Measurements from ENCODE around the gene TBCA. TPM values are rescaled to one million over a fixed set of nuclear protein-coding genes. Genes with fewer than 3 reads are reported as not detected.

Gene TBCA
- total and polyA plus RNA-seq, 2 of the 13 experiments (the other 11 are each of a cell fraction or from before 2014, with no cell fraction given): 93.8 to 309 TPM

DNA sequence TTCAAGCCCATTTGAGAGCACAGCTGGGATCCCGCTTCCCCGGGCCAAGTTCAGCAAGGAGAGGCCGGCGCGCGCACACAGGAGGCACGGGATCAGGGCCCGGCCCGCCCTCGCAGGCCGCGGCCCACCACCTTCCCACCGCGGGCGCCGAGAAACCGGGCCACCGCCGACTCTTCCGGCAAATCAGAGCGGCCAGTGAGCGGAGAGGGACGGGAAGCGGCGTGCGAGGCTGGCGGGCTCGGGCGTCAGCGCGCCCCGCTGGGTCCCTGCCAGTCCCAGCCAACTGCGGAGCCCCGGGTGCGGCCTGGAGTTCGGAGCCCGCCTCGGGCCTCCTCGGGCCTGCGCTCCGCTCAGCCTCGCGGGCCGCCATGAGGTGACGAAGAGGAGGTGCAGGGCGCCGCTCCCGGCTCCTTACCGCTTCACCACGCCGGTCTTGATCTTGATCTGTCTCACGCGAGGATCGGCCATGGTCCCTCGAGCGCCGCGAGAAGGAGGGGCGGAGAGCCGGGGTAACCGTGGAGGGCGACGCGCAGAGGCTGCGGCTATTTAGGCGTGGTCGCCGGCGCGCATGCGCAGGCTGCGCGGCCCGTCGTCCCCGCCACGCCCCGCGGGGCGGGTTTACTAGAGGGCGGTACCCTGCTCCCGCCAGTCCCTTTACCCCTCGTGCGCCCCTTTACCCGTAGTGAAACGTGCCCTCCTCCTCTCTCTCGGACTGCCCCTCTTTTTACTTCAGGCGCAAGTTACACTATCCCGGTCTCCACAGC, at the start of gene TBCA (continued):
- TF ChIP-seq FOXK2 (IDR thresholded peaks at IDR 0.05): no peak
- TF ChIP-seq ZNF839 (CRISPR knock-in tag; IDR thresholded peaks at IDR 0.05; ENCODE audit: borderline replicate concordance): no peak
- no peak for TF ChIP-seq GPN1 (CRISPR knock-in tag; IDR thresholded peaks at IDR 0.05; ENCODE audit: borderline replicate concordance)
- TF ChIP-seq, protein P1, sequence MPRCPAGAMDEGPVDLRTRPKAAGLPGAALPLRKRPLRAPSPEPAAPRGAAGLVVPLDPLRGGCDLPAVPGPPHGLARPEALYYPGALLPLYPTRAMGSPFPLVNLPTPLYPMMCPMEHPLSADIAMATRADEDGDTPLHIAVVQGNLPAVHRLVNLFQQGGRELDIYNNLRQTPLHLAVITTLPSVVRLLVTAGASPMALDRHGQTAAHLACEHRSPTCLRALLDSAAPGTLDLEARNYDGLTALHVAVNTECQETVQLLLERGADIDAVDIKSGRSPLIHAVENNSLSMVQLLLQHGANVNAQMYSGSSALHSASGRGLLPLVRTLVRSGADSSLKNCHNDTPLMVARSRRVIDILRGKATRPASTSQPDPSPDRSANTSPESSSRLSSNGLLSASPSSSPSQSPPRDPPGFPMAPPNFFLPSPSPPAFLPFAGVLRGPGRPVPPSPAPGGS (CRISPR knock-in tag; IDR thresholded peaks at IDR 0.05): peak; percentile 89; the same call in 1 of the 2 replicates
- TF ChIP-seq, protein P2, sequence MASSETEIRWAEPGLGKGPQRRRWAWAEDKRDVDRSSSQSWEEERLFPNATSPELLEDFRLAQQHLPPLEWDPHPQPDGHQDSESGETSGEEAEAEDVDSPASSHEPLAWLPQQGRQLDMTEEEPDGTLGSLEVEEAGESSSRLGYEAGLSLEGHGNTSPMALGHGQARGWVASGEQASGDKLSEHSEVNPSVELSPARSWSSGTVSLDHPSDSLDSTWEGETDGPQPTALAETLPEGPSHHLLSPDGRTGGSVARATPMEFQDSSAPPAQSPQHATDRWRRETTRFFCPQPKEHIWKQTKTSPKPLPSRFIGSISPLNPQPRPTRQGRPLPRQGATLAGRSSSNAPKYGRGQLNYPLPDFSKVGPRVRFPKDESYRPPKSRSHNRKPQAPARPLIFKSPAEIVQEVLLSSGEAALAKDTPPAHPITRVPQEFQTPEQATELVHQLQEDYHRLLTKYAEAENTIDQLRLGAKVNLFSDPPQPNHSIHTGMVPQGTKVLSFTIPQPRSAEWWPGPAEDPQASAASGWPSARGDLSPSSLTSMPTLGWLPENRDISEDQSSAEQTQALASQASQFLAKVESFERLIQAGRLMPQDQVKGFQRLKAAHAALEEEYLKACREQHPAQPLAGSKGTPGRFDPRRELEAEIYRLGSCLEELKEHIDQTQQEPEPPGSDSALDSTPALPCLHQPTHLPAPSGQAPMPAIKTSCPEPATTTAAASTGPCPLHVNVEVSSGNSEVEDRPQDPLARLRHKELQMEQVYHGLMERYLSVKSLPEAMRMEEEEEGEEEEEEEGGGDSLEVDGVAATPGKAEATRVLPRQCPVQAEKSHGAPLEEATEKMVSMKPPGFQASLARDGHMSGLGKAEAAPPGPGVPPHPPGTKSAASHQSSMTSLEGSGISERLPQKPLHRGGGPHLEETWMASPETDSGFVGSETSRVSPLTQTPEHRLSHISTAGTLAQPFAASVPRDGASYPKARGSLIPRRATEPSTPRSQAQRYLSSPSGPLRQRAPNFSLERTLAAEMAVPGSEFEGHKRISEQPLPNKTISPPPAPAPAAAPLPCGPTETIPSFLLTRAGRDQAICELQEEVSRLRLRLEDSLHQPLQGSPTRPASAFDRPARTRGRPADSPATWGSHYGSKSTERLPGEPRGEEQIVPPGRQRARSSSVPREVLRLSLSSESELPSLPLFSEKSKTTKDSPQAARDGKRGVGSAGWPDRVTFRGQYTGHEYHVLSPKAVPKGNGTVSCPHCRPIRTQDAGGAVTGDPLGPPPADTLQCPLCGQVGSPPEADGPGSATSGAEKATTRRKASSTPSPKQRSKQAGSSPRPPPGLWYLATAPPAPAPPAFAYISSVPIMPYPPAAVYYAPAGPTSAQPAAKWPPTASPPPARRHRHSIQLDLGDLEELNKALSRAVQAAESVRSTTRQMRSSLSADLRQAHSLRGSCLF (CRISPR knock-in tag; IDR thresholded peaks at IDR 0.05; ENCODE audit: borderline replicate concordance): no peak; the same call in 1 of the 2 replicates
- TF ChIP-seq, protein P3, sequence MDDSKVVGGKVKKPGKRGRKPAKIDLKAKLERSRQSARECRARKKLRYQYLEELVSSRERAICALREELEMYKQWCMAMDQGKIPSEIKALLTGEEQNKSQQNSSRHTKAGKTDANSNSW (CRISPR knock-in tag; IDR thresholded peaks at IDR 0.05; ENCODE audit: borderline replicate concordance): 0 out of 2 replicates have a peak, but pooled peaks have one; percentile 67
- TF ChIP-seq ZKSCAN1 (IDR thresholded peaks at IDR 0.05; ENCODE audit: low read length): no peak
- TF ChIP-seq BRCA1 (CRISPR knock-in tag; IDR thresholded peaks at IDR 0.05): no peak
- peak; percentile 56; the same call in 1 of the 2 replicates for TF ChIP-seq THAP11 (CRISPR knock-in tag; IDR thresholded peaks at IDR 0.05)

Measured in HepG2 (cell line).